Fibroblast of mammary gland (primary cell): ENCODE results near the gene THBD.

Source experiments
- DNase-seq: peaks from one replicate; pipeline ENCODE4 v3.0.0-alpha.2; 2010; ENCODE audit warnings: low read depth
- H3K4me3 ChIP-seq: 2 replicates; pipeline ENCODE4 v1.5.1; 2011; ENCODE audit warnings: low read depth, mild to moderate bottlenecking, low read length, moderate library complexity; ENCODE audit not compliant: control insufficient read depth
- TF ChIP-seq, protein P1 (sequence below): conservative IDR thresholded peaks from 2 replicates; pipeline ENCODE4 v1.5.1; 2011; ENCODE audit warnings: low read depth, low read length, inconsistent platforms; ENCODE audit not compliant: control insufficient read depth, insufficient read depth

Gene THBD

DNA sequence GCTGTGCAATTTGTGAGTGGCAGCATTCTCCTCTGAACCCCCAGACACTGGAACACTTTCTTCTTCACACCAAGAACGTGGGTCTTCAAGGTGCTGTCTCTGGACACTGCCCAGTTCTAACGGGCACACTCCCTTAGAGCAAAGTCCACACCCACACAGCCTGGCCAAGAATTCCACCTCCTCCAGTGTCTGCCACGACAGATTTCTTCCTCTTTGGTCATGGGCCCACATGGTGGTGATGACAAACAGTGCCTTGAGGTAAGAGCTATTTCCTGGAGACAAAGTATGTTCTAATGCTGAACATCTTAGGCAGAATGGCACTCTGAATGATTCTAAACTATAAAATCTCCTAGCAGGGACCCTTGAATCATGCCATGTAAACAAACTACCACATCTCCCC, 39.8 kb downstream of the THBD start:
- no peak for DNase-seq
- TF ChIP-seq, protein P1, sequence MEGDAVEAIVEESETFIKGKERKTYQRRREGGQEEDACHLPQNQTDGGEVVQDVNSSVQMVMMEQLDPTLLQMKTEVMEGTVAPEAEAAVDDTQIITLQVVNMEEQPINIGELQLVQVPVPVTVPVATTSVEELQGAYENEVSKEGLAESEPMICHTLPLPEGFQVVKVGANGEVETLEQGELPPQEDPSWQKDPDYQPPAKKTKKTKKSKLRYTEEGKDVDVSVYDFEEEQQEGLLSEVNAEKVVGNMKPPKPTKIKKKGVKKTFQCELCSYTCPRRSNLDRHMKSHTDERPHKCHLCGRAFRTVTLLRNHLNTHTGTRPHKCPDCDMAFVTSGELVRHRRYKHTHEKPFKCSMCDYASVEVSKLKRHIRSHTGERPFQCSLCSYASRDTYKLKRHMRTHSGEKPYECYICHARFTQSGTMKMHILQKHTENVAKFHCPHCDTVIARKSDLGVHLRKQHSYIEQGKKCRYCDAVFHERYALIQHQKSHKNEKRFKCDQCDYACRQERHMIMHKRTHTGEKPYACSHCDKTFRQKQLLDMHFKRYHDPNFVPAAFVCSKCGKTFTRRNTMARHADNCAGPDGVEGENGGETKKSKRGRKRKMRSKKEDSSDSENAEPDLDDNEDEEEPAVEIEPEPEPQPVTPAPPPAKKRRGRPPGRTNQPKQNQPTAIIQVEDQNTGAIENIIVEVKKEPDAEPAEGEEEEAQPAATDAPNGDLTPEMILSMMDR = no peak

DNA sequence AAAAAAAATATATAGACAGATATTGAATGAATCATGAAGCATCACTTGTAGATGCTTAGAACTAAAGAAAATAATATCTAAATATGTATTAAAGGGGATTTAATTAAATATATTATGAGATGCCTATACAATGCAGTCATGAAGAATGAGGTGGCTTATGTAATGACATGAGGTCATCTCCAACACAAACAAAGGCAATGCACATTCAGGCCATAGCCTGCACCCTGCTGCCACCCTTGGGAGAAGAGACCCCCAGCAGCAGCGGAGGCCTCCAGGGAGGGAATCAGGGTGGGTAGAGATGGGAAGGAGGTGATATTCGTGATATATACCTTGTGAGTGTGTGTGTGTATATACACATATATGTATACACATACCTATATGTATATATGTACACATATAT, 40.8 kb downstream of the THBD start:
- DNase-seq = no peak
- no peak overlapping the region for H3K4me3 ChIP-seq
- TF ChIP-seq, protein P1 = no peak

More for the DNA sequence above, 39.8 kb downstream of the THBD start:
- H3K4me3 ChIP-seq = no peak overlapping the region

DNA sequence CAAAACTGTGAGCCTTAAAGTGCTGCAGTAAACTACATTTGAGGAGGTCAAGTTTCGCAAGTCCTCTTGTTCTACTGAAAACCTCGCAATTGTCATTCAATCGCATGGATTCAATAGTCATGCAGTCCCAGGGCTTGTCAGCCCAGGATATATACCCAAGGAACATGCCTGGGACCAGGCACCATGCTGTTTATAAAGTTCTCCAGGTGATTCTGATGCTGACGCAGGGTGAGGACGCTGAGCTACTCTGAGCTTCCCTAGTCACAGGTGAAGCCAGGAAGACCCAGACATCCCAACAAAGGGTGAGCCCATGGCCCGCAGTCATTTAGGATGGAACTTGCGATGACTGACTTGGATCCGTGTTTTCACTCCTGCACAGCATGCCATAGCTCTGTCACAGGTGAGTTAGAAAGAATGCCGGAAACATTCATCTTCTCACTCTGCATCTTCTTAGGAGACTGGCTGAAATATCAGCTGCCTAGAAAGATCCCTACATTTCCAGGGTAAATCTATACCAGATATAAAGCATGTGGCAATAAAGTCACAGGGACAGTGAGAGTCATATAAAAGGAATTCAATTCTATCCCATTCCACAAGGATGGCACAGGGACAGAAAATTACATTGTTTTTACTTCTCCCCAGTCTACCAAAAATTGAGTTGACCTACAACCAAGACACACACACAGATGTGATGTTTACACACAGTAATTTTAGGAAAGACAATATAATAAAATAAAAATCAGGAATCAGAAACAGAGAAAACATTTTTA, 41.4 kb downstream of the THBD start:
- TF ChIP-seq, protein P1 = no peak

DNA sequence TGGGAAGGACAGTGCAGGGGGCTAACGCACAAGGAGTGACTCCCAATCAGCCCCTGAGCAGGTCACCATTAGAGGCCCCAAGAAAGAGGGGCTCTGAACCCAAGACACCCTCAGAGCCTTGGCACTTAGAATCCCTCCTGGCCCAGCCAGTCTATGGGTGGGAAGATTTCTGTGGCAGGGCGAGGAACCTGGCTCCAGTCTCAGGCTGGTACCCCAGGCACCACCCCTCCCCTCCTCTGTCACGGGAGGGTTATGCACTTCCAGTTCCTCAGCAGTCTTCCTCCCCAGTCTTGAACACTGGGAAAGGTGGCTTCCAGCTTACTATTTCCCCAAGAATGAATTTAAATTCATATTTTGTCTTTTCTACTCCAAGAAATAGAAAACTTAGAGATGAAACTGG, 42.0 kb downstream of the THBD start:
- TF ChIP-seq, protein P1 = no peak
- no peak for DNase-seq
- H3K4me3 ChIP-seq = no peak overlapping the region

More for the DNA sequence above, 41.4 kb downstream of the THBD start:
- H3K4me3 ChIP-seq = no peak overlapping the region
- no peak for DNase-seq

DNA sequence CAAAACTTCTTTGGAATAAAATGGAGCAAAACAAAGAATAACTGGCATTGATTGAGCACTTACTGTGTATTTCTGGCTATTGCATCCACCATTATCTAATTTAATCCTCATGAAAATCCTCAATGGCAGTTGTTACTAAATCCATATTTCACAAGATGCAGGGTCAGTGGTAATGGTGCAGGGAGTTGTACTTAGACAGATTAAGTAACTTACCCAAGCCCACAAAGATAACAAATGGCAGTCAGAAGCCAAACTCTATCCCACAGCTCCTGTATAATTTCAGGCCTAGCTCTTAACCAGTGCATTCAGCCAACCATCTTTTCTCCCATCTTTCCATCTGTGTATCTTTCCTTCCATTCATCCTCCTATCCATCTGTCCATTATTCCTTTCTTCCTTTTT, 43.7 kb downstream of the THBD start:
- TF ChIP-seq, protein P1 = no peak
- DNase-seq = no peak
- no peak overlapping the region for H3K4me3 ChIP-seq

DNA sequence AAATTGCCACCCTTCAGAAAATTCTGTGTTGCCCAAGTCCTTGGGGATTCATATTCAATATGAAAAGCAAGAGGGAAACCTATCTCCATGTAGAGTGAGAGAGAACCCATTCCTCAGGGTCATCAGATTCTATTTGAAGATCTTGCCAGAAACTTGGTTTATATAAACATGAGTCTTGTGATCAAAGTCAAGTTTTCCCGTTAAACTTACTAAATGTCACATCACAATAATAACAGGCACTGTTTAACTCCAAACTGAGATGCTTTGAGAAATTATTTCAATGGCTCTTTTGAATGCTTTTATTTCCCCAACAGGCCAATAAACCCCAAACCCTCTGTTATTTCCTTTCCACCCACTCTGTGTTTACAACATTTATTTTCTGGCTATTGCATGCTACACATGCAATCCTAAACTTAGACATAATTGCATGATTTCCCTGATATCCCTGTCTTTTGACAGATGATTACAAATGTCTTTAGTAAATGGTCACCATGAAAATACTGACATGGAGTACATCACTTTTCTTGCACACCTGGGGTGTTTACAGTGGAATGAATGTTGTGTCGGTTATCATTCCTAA, 45.5 kb downstream of the THBD start:
- H3K4me3 ChIP-seq = no peak overlapping the region
- no peak for DNase-seq
- TF ChIP-seq, protein P1 = no peak
